ENCODE results near the gene PDE4B.

Gene PDE4B

DNA sequence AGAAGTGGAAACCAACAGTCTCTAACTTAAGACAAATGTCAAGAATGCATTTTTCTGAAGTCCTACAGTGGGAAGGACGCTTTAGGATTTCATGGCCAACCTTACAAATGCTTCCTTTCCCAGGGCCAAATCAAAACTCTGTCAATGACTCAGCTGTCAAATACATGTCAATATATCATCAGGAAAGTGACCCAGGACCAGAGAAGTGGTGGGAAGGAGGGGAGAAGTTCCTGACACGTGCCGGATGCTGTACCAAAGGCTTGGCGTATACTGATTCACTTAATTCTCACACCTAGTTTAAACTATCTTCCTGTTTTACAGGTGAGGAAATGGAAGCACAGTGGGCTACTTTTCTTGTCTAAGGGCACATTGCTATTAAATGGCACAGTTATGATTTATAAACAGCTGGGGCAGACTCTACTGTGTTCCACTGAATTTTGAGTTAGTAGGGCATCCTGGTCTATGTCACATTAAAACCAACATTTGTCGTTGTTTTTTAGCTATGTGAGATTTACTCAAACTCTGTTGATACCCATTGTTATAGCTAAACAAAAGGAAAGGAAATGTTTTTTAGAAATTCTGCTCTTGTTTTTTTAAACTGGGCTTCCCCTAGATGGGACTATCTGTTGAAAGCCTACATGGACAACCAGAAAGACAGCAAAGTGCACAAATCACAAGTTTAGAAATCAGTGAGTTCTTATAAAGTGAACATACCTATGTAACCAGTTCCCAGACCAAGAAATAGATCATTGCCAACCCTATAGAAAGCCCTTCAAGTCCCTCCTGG is 533.1 kb downstream of the PDE4B start:
- no peak for DNase-seq

DNA sequence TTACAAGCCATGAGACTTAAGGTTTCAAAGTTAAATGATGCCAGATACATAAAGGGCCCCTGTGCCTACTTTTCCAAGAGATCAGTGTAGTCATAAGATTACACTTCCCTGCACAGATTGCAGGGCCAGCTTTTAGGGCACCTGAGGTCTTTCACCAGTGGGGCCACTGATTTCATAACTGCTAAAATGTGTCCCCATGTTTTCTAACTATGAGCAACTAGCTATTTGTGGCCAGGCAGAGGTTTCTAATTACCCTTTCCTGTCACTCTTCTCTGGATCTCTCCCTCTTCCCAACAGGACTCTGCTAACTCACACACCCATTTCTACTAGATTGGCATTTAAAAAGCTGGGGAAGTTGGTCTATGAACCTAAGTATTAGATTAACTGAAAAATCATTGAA is 534.2 kb downstream of the PDE4B start:
- DNase-seq, result no peak

DNA sequence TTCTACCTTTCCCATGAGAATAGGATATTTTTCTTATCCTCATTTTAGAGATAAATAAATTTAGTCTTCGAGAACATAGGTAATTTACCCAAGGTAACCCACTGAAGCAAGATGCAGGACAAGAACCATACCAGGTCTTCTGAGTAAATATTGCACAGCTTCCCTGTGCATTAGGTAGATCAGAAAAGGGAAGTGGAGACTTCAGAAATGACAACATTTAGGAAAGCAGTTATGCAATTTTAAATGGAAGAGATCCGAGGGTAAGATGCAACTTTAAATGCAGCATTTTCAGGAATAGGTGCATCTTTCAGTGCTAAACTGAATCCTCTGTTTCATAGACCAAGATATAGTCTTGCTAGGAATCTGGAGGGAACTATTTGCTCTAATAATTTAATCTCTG is 534.9 kb downstream of the PDE4B start:
- DNase-seq, result no peak

DNA sequence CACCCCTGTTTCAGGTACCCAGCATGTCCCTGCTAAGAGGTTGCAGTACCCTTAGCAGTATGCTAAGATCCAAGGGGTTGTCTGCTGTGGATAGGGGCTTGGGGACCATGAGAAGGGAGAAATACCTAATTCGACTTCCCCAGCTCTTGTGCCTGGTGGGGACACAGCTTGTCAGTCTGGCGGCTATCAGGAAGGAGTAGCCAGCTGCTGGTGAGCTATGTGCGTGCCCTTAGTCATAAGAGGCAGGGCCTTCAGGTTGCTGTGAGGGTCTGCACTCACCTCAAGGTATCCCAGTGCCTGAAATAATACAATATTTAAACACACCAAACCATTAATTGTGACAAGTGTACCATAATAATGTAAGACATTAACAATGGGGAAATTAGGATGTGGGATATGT is 536.2 kb downstream of the PDE4B start:
- DNase-seq, result no peak

DNA sequence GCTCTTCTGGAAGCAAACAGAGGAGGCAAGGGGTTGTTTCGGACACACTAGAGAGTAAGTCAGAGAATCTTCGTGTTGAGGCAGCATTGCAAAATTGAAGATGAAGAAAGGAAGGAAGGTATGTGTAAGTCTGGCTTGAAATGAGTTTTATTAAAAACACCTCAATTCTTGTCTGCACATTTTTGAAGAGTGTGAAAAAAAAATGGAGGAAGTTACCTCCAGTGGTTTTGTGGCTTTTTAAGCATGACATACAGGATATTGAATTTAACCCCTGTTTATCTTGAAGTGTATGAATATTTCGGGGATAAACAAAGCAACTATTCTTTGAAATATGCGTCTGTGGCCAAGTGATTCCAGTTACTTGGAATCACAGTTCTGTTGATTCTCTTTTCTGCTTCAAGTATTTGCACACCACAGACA is 538.0 kb downstream of the PDE4B start:
- DNase-seq, result no peak

DNA sequence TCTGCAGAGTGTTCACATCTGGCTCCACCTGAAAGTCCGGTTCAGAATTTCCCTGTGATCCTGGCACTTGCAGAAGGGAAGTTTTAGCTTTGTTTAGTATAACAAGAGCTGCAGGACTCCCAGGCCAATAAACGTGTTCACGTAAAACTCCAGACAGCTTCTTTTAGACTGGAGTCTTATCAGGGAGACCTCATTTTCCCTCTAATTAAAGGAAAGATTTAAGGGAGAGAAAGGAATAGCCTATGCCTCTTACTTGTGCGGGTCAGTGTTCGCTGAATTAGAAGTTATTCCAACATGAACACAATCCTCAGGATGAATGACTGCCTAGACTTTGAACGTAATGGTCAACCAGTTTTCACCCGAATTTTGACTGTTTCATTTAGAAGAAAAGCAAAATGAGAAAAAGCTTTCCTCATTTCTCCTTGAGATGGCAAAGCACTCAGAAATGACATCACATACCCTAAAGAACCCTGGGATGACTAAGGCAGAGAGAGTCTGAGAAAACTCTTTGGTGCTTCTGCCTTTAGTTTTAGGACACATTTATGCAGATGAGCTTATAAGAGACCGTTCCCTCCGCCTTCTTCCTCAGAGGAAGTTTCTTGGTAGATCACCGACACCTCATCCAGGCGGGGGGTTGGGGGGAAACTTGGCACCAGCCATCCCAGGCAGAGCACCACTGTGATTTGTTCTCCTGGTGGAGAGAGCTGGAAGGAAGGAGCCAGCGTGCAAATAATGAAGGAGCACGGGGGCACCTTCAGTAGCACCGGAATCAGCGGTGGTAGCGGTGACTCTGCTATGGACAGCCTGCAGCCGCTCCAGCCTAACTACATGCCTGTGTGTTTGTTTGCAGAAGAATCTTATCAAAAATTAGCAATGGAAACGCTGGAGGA is 539.2 kb downstream of the PDE4B start:
- no peak for DNase-seq

DNA sequence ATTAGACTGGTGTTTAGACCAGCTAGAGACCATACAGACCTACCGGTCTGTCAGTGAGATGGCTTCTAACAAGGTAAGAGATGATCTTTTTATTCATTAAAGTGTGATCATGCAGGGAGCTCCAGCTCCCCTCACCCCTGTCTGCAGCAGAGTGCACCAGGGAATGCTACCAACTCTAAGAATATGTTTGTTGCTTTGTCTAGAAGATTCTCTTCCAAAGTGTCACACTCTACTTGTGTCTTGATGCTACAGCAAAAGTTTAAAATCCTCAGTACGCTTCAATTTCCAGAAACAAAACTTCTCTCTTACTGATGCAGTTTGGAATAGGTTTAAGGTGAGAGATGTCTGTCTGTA is 539.8 kb downstream of the PDE4B start:
- DNase-seq, result no peak

DNA sequence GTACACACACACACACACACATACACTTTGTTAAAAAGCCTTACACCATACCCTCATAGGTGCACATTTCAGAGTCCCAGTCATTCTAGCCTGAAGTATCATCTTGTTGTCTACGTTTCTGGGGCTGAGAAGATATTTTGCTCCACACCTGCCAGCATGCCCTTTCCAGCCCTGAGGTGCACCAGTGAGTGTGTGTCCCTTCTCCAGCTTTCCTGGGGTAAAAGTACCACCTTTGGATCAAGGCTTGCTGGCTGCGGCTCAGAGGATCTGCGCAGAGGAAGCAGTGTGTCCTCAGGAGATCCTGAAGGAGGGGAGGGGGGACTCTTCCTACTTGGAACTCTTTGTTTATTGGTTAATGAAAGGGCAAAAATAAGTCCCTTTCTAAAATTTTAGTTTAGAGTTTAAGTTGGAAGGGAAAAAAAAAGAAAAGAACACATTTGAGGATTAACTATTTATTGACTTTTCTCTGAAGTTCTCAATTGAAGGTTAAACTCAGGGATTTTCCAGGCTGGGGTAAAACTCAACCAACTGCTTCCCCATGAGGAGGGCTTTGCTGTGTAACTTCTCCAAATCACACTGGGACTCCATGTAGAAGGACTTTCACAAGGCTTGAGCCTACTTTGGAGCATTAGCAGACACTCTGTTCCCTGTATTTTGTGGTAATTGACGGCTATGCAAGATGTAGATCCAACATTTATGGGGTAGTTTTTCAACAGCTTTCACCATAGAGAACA is 540.9 kb downstream of the PDE4B start:
- no peak for DNase-seq

DNA sequence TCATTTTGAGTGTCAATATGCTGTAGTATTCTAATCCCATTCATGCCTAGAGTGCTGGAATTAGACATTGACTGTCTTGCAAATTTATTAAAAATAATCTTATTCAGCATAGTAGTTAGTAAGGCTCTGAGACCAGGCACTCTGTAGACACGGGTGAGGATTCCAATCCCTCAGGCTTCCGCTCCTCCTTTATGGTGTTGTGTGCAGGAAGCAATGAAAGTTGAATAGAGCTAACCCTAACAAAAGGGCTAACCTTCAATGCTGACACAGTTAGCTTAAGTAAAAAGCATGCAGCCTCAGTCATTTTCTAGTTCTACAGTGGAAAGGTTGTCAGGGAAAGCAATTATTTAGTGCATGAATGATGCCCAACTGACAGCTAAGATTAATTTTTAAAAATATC is 541.6 kb downstream of the PDE4B start:
- DNase-seq, result no peak

DNA sequence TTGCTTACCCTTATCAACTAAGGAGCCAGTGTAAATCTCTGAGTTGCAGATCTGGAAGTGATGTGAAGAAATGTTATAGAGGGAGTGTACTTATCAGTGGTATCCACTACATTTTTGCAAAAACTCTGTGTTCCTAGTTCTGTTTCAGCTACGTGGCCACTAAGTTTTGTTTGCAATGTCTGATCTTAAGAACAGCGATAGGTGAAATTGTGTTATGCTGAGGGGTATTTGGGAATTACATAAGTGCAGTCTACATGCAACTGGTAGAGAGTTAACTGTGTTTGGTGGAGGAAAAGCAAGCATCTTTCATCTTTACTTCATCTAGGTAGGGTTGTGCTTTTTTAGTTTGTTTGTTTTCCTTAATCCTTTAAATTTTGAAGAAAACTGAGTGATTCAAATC is 542.4 kb downstream of the PDE4B start:
- no peak for DNase-seq

DNA sequence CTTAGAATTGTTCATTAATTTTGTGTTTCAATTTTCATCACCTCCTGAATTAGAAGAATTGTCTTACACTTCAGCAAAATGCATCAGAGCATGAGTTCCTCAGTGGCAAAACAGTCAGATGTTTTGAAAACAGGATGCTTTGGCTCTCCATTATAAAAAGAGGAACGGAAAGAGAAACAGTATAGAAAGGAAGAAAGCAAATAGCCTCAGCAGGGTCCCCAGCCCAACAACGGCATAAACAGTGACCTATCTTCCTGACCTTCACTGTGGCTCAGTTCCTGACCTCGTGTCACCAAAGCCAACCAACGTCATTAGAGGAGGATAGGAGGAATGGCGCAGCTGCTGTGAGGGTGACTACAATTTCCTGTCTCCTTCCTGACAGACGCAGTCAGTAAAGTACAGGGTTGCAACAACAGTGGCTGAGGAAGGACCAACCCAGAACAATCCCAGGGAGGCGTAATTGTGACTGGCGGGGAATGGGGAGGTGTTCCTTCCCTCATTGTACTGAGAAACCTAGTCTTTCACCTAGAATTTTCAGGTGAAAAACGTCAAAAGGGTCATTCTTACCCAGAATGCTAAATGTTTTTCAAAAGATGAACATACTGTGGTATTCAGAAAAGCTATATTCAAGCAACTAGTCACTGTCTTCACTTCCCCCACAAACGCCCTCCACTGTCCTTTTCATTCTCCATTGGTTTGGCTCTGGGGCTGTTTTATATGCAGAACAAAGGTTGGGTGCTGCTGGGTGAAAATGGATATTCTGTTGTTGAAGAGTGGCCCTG is 543.4 kb downstream of the PDE4B start:
- no peak for DNase-seq

DNA sequence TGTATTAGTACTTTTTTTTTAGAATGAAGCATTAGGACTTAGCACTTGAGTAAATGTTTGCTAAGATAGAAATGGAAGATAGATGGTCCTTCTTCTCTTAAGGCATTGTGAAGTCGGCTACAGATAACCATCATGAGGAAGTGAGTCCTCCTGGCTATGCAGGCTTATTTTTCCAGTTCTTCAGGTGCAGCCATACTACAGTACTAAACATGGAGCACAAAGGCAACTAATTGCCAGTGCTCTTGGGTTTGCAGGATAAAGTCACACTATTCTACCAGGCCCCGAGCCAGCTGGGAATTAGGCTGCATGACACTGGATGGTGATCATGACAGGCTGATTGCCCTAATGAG is 543.9 kb downstream of the PDE4B start:
- DNase-seq, result no peak

DNA sequence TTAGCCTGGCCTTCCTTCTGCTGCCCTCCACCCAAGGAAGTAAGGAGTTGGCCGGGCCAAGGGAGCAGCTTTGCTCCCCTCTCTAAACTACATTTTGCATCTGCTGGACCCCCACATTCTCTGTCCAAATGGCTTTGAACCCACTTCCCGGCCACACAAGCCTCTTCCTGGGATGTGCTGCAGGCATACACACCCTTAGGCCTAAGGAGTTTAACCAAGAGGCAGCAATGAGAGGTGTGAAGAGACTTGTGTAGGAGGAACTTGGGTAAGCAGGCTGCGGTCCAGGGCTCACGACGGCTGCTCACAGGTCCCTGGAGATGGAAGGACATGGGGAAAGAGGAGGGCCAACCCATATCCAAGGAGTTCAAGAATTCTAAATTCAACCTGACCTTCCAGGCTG is 544.6 kb downstream of the PDE4B start:
- no peak for DNase-seq

DNA sequence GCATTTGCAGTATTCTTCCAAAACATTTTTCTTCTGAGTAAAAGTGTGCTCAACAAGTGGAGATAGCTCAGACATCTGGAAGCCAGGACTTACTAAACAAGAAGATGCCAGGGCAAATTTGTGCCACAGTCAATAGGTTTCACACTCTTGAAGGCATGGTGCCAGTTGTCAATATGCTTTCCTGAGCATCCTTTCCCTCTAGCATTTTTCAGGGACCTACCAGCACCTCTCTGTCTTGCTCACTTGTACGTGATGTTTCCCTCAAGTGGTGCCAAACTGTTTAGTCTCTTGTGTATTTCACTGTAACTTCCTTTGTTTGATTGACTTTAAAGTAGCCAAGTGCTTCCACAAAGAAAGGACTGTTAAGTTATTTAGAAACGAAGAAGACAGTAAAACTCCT is 547.2 kb downstream of the PDE4B start:
- DNase-seq, result no peak

DNA sequence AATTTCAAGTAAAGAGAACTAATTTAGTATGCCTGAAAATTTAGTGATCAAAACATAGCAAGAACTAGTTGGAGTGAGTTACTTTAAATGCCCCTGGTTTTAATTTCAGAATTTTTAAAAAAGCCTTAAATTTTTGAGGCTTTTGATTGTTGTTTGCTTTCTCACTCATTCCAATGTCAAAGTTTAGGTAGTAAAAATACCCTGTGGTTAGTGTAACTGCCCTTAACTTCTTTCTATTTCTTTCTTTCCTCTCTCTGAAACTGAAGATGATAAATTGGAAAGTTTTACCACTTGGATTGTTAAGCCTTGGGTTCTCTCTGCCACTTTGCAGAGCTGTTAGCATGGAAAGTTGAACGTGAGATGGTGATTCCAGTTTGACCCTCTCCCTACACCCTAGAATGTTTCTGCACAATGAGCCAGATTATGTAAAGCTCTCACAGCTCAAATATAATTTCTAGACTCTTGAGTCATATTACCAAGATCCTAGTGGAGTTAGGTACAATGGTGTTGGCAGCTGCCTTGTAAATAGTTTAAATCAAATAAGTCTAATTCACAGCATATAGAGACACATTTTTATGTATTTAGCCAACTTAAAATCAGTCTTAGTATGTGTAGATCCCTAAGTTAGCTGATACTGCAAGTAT is 548.9 kb downstream of the PDE4B start:
- no peak for DNase-seq

DNA sequence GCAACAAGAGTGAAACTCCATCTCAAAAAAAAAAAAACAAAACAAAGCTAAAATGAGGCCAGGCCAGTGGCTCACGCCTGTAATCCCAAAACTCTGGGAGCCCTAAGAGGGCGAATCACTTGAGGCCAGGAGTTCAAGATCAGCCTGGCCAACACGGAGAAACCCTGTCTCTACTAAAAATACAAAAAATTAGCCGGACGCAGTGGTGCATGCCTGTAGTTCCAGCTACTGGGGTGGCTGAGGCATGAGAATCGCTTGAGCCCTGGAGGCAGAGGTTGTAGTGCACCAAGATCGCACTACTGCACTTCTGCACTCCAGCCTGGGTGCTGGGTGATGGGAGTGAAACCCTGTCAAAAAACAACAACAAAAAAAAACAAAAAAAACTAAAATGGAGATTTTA is 550.0 kb downstream of the PDE4B start:
- DNase-seq, result no peak

DNA sequence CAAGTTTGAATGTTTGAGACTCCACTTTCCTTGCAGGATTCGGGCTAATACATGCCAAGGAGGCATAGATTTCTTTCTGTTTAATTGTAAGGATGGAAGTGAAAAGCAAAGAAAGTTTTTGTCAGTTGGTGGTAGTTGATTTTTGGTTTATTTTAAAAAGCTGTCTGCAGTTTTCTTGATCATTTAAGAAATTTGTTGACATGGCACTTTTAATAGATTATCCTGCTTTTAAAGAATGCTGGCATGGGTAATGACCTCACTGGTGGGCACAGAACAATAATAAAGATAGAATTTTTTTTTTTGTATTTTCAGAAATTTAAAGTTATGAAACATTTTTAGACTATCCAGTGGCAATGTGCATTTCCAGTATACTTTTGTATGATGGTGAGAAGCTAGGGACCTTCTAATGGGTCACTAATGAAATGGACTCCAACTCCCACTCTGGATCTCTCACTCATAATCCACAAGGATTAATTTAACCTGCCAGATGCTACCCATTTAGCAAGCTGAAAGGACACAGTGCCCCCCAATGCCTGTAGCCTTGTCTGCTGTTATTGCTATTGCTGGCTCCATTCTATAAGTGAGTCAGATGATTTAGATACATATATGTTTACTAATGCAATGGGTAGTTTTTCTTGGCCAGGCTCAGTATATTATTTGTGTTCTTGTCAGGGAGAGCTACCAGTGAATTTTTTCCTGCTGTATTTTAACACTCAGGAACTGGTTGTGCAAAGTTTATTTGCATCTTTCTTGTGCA is 551.1 kb downstream of the PDE4B start:
- no peak for DNase-seq

DNA sequence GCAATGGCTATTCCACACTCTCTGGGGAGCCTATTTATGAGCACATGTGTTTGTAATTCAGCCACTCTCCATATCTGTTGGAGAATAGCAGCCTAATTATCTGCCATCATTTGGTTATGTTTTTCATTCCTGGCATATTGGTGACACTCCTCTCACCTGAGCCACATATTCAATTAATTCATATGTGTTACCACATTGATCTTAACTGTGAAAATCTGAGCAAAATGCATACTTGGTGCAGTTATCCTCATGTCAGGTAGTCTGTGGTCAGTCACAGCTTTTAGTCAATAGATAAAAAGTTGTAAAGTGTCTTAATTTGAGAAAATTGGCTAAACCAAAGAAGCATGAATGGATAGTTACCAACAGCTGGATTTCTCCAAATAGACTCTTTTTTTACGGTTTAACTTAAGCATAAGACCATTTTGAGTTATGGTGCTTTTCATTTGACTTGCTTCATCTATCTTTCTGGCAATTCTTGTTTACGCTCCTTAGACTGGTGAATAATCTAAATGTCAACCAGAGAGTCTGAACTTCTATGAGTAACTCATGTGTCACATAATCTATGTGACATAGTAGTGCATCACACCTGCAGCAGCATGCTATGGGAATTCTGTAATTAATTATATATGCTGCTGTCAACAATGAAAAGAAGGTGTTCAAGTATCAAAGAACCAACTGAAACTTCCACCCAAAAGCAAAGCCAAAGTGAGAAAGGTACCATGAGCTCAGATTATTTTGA is 553.5 kb downstream of the PDE4B start:
- no peak for DNase-seq

DNA sequence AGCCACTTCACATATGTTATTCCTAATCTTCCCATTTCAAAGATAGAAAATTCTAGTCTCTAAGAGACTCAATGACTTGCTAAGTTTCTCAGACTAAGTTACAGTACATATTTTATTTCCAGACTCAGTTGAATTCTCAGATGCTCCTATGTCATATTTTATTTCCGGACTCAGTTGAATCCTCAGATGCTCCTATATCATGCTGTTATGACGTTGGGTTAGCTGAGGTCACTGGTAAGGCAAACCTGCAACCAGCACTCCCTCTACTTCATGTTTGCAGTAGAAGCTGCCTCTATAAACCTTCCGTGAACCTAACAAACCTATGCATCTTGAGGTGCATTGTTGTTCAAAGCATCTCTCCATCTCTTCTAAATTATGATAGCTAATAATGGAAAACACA is 554.2 kb downstream of the PDE4B start:
- no peak for DNase-seq

DNA sequence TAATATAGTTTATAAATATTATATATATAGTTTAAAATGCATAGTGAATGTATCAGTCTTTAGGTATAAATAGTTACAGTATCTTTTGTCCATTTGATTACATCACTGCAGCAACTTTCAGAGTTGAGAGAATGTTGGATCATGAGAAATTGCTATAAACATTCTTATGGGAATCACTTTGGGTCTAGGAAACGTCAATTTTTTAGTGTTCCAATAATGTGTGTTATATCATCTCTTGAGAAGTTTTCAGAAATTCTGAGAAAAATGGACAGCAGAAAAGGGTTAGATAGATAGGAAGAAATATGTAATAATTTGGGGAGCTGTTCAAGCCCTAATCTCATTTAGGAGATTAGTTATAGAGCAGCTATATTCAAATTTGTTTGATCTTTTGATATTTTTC is 556.1 kb downstream of the PDE4B start:
- no peak for DNase-seq

DNA sequence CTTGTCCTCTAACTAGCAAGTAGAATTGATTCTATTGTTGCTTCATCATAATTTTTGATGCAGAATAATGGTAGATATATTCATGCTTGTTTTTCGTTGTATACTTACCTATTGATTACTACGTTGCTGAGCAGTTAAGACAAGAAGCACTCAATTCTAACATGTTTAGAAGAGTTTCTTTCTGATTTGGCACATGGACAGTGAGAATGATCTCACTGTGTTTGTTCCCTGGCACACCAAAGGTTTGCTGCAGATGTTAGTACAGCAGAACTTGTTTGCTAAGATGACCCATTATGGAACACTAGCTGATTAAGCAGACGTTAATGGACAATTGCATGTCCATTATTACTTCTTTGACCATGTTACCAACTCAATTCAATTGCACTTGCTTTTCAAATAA is 556.5 kb downstream of the PDE4B start:
- DNase-seq, result no peak
